Measurements from ENCODE around the gene MMEL1.
A peak's percentile ranks its signal among the peaks of the same experiment; 100 is the strongest.

The MMEL1 gene

DNA sequence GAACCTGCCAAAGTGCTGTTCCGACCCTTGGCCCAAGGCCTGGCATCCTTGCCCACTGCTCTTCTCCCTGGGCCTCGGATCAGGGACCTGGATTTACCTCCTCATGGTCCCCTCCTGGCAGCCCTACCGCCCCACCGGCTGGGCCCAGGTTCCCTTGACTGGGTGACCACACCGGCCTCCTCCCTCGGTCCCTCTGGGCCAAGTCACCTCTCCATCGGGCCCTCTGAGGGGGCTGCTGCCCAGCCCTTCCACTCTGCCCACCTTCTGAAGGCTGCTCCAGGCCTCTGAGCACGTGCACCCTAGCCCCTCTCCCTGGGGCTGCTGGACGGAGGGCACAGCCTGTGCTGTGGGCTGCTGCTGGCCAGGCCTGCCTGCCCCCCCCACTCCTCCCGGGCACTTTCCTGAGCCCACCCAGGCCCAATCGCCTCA lies 9.3 kb upstream of the MMEL1 start:
- peak; percentile 36 for DNase-seq (ENCODE audit: low spot score)

GRCh38 chr1:2641381-2642130 lies 8.7 kb upstream of the MMEL1 start:
- DNase-seq (ENCODE audit: low spot score): no peak

DNA sequence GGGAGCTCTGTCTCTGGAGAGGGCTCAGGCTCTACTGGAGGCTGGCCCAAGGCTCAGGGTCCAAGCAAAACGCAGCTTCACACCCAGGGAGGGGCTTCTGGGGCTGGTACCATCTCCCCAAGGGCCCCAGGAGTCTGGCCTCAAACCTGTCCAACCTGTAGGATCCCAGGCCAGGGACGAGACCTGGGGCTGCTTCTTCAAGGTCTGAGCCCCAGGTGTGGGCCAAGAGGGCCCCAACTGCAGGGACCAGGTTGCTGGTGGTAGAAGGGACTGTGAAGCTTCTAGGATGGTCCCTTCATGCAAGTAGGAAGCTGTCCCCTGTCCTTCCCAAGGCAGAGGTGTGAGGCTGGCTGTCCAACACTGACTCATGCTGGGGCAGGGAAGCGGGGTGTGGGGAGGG lies 7.8 kb upstream of the MMEL1 start:
- DNase-seq (ENCODE audit: low spot score): no peak

GRCh38 chr1:2639607-2640521 lies 7.0 kb upstream of the MMEL1 start:
- DNase-seq (ENCODE audit: low spot score): no peak

DNA sequence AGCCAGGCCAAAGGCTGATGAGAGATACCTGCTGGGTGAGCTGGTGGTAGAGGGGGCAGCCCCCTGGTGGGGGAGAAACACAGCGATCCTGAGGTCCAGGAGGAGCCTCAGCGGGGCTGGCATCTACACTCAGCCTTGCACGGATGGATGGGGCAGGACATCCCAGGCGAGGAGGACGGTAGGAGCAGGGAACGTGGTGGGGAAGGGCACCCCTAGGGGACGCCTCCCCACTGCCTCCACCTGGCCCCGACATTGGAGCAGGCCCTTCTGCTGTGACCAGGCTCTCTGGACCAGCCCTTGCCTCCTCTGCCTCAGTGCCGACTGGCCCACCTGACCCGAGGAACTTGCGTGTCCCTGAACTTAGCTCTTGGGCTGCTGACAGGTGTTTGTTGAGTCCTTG lies 6.4 kb upstream of the MMEL1 start:
- no peak for DNase-seq (ENCODE audit: low spot score)

- no peak for DNase-seq (ENCODE audit: low spot score)
These were observed 5.8 kb upstream of the MMEL1 start for GRCh38 chr1:2638466-2639115.

GRCh38 chr1:2637442-2638145 lies 4.8 kb upstream of the MMEL1 start:
- no peak for DNase-seq (ENCODE audit: low spot score)

DNA sequence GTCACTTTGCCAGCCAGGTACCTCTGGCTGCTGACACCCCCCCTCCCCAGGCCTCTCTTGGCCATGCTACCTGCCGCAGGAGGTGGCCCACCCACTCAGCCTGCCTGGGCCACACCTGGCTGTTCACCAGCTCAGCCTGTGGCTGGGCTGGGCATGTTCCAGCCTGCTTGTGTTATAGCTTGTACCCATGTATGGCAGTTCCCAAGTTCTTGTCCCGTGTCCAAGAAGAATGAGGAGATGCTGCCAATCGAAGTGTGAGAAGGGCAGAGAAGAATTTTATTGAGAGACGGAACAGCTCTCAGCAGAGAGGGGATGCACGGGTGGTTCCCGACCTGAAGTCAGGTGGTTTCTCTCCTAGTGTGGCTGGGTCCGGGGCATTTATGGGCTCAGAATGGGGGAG lies 3.9 kb upstream of the MMEL1 start:
- no peak for DNase-seq (ENCODE audit: low spot score)

DNA sequence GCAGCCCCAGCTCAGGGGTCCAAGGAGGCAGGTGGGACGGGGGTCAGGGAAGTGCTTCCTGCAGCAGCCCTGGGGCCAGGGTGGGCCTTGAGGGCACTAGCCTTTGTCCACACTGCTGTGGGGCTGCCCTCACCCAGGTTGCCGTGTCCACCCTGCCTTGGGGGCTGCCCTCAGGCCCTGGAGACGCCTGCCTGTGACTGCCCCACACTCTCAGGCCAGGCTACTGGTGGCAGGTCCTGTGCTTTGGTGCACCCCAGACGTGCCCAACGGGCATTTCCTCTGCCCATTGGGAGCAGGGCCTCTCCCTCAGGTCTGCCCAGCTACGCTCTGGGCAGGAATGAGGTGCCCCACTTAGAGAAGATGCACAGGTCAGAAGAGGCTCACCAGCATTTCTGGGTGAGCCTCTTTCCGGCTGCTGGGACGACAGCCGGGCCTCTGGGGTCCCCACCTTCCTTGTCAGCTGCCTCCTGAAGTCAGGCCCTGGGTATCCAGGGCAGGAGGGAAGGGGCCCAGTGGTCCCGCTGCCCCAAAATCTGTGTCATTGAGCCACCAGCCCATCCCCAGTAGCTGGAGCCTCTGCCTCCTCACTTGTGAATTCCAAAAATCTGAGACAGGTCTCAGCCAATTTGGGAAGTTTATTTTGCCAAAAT lies 2.7 kb upstream of the MMEL1 start:
- DNase-seq (ENCODE audit: low spot score): no peak

DNA sequence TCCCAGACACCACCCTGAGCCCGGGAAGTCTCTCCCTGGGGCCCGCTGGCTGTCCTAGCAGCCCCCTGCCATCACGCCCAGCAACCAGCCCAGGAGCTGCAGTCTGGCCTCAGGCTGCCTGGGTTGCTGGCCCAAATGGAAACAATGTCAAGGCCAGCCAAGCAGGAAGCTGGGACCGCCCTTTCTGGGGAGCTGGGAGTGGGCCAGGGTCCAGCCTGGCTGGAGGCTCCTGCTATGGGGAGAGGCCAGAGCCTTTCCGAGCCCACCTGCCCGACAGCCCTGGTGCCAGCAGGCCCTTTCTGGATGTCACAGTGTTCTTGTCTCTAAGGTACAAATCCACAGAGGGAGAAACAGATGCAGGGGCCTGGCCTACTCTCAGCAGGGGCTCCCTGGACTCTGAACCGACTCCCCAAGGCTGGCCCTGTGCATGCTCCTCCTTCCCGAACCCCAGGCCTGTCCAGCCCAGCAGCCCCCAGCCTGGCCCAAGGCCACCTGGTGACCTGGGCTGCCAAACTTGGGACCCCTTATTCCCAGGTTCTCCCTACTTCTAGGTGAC lies 1.2 kb upstream of the MMEL1 start:
- no peak for DNase-seq (ENCODE audit: low spot score)

DNA sequence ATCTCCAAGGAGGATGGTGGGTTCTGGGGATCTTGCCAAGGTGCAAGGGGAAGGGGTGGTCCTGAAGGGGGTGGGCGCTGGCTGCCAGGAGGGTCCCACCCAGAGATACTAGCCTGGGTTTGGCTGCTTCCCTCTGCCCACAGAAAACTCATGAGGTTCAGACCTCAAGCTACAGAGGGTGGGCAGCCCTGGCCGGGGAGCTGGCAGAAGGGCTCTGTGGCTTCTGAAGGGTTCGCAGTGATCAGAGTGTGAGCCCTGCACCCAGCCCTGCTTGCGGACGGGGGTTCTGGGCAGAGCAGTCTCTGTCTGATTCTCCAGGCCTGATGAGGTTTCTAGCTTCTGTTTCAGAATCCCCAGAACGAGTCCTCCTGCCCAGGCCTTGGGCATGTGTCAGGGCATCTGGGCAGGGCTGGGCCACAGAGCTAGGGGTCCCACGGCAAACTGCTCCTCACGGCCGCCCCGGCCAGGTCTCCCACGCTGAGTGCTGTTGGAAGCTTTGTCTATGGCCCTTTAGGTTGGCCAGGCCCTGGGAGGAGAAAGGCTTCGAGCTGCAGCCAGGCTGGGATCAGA lies 635 bp upstream of the MMEL1 start:
- DNase-seq (ENCODE audit: low spot score): no peak

GRCh38 chr1:2632051-2632430 lies 775 bp downstream of the MMEL1 start:
- DNase-seq (ENCODE audit: low spot score): no peak

- DNase-seq (ENCODE audit: low spot score): no peak
These were observed 1.4 kb downstream of the MMEL1 start for GRCh38 chr1:2631136-2632050.

DNA sequence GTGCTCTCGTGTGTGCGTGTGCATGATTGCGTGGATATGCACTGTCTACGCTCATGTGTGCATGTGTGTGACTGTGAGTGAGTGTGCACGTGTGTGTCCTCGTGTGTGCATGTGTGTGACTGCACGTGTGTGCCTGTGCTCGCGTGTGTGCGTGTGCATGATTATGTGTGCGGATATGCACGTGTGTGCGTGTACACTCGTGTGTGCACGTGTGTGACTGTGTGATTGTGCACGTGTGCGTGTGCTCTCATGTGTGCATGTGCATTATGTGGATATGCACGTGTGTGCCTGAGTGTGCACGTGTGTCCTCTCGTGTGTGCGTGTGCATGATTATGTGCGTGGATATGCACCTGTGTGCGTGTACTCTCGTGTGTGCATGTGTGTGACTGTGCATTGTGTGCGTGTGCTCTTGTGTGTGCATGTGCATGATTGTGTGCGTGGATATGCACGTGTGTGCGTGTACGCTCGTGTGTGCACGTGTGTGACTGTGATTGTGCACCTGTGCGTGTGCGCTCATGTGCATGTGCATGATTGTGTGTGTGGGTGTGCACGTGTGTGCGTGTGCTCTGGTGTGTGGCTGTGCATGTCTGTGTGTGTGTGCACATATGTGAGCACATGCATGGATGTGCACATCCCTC lies 2.2 kb downstream of the MMEL1 start:
- no peak for DNase-seq (ENCODE audit: low spot score)

- DNase-seq (ENCODE audit: low spot score): no peak
These were observed 3.0 kb downstream of the MMEL1 start for GRCh38 chr1:2629627-2630497.

- peak; percentile 31 for DNase-seq (ENCODE audit: low spot score)
These were observed 3.7 kb downstream of the MMEL1 start for GRCh38 chr1:2628933-2629626.

DNA sequence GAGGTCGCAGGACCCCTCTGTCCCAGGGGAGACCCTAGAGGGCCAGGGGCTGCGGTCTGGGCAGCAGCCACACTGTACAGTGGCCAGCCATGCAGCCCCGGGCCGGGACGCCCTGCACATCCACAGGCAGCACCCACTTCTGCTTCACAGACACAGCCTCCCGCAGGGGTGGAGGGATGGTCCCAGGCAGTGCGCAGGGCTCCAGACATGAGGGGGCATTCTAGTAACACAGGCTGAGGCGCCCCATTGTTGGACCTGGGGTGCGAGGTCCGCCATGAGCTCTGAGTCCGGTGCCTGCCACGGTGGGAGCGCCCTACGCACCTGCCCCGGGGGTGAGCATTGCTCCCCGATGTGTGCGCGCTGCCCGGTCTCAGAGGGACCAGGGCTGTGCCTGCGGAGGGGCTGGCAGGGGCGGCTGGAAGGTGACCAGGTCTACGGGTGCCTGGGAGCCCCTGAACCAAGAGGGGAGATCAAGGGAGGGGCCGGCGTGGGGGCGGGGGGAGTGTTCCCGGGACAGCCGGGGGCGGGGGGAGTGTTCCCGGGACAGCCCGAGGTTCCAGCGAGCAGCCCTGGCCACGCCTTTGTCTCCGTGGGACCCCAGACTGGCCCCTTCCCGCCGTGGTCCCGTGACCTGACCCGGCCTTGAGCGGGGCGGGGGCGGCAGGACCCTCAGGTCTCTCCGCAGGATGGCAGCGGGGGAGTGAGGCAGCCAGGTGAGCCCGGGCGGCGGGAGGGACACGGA lies 4.5 kb downstream of the MMEL1 start:
- DNase-seq (ENCODE audit: low spot score): peak; percentile 47
